ENCODE measurements around the gene TOMM40L. TPM values are rescaled to one million over a fixed set of nuclear protein-coding genes. Genes with fewer than 3 reads are reported as not detected.

The TOMM40L gene
- total RNA-seq, 2 donors from 2014 or later: 1.8 to 8.9 TPM

DNA sequence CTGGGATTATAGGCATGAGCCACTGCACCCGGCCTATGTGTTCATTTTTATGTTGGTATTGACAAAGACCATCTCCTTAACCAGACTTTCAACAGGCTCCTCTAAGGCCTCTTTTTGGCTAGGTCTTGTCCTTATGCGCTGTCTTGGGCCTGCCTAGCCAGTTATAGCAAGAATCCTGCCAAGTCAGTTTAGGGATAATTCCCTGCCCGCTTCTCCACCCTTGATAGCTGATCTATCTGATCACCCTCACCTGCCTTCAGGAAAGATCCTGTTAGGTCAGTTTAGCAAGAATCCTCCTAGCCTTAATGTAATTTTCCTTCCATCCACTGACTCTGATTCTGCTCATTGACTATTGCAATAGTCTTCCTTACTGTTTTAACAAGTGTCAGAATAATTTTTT is 46.2 kb upstream of the TOMM40L start:
- TF ChIP-seq POLR2A (IDR thresholded peaks at IDR 0.05): no peak
- TF ChIP-seq, protein P1, sequence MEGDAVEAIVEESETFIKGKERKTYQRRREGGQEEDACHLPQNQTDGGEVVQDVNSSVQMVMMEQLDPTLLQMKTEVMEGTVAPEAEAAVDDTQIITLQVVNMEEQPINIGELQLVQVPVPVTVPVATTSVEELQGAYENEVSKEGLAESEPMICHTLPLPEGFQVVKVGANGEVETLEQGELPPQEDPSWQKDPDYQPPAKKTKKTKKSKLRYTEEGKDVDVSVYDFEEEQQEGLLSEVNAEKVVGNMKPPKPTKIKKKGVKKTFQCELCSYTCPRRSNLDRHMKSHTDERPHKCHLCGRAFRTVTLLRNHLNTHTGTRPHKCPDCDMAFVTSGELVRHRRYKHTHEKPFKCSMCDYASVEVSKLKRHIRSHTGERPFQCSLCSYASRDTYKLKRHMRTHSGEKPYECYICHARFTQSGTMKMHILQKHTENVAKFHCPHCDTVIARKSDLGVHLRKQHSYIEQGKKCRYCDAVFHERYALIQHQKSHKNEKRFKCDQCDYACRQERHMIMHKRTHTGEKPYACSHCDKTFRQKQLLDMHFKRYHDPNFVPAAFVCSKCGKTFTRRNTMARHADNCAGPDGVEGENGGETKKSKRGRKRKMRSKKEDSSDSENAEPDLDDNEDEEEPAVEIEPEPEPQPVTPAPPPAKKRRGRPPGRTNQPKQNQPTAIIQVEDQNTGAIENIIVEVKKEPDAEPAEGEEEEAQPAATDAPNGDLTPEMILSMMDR (IDR thresholded peaks at IDR 0.05): no peak
- Histone ChIP-seq H3K9me3 (no peaks in the 10 kb centered on the region), H3K4me1 (peaks cover 26% of the 10 kb centered on the region), H3K27ac (no peak overlapping the region), H3K36me3 (replicated peaks in 1 of 2; ENCODE audit: insufficient read depth in 1 of 2, low read depth in 2 of 2) (peaks cover 0 to under 1% of the 10 kb centered on the region in 2 donors), H3K27me3 (no peaks in the 10 kb centered on the region), H3K4me3 (no peak overlapping the region)
- DNase-seq: no peak
- WGBS, 2 donors: 83 to 89% methylated on average over 3 of the region's 3 CpGs
- intact Hi-C loops (cut with DNase I): no loop called here
- ATAC-seq: no peak

DNA sequence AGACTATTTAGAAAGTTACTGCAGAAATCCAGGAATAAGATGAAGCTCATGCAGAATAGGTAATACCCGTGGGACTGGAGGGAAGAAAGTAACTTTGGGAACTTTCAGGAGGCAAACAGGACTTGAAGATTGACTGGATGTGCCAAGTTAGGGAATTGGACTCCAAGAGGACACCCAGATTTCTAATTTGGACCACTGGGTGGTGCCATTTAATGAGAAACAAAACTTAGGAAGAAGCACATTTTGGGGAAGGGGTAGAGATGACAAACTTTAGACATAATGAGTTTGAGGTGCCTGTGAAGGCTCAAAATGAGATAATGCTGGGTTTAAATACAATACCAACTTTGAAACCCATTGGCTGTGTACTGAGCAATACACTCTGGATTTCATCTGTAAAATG is 45.2 kb upstream of the TOMM40L start:
- ATAC-seq (no peak), DNase-seq (no peak)
- H3K9me3 ChIP-seq: no peaks in the 10 kb centered on the region
- H3K36me3 ChIP-seq (replicated peaks in 1 of 2; ENCODE audit: insufficient read depth in 1 of 2, low read depth in 2 of 2): no peaks in the 10 kb centered on the region
- peaks cover 21% of the 10 kb centered on the region for H3K4me1 ChIP-seq
- H3K27ac ChIP-seq: no peak overlapping the region
- H3K4me3 ChIP-seq: no peak overlapping the region
- WGBS, 2 donors: 30 to 64% methylated on average over 1 of the region's 1 CpG
- no peaks in the 10 kb centered on the region for H3K27me3 ChIP-seq
- TF ChIP-seq POLR2A (IDR thresholded peaks at IDR 0.05): no peak
- TF ChIP-seq, protein P1 (IDR thresholded peaks at IDR 0.05): peak in 2 of 7 experiments; percentile 4 to 26
- intact Hi-C loops (cut with DNase I): no loop called here

DNA sequence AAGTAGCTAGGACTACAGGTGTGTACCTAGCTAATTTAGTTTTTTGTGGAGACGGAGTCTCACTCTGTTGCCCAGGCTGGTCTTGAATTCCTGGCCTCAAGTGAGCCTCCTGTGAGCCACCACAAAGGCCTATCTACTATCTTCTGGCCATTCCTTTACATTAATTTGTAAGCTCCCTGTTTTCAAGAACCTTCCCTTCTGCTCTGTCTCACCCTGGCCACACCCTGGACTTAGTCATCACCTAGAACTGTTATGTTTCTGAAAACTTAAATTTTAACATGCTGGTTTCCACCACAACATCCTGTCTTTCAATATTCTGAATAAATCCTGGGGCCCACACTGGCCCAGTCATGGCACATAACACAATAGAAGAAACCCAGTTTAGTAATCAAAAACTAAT is 43.6 kb upstream of the TOMM40L start:
- Histone ChIP-seq H3K36me3 (replicated peaks in 1 of 2; ENCODE audit: insufficient read depth in 1 of 2, low read depth in 2 of 2) (no peaks in the 10 kb centered on the region), H3K27me3 (no peaks in the 10 kb centered on the region), H3K27ac (no peak overlapping the region), H3K4me3 (no peak overlapping the region), H3K9me3 (no peaks in the 10 kb centered on the region), H3K4me1 (peaks cover 9% of the 10 kb centered on the region)
- DNase-seq (no peak), ATAC-seq (no peak)
- no peak for TF ChIP-seq POLR2A (IDR thresholded peaks at IDR 0.05)
- TF ChIP-seq, protein P1 (IDR thresholded peaks at IDR 0.05): no peak
- WGBS, 2 donors: 69 to 88% methylated on average over 1 of the region's 1 CpG
- intact Hi-C loops (cut with DNase I): no loop called here

DNA sequence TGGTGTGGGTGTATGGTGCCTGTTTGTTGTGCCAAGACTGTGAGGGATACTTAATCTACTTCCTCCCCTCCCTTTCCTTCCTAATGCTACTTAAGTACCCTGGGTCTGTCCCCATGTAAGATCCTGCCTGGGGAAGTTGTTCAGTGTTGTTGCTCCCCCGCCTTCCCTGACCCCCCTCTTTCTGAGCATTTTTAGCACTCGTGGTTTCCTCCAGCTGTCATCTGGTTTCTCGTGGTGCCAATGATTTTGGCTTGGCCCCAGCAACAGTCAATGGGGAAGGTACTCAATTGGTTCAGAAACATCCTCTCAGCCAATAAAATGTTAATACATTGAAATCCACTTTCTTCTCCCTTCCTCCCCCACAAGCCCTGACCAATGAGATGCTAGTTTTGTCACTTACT is 40.6 kb upstream of the TOMM40L start:
- WGBS, 2 donors: 15 to 26% methylated on average over 3 of the region's 3 CpGs
- H3K27ac ChIP-seq: peak overlapping the region in 1 of 4 donors; percentile 69
- no peaks in the 10 kb centered on the region for H3K9me3 ChIP-seq
- H3K4me3 ChIP-seq: no peak overlapping the region
- H3K27me3 ChIP-seq: no peaks in the 10 kb centered on the region
- peak; percentile 54 for ATAC-seq
- H3K36me3 ChIP-seq (replicated peaks in 1 of 2; ENCODE audit: insufficient read depth in 1 of 2, low read depth in 2 of 2): no peaks in the 10 kb centered on the region
- DNase-seq: peak in 3 of 4 donors; percentile 51 to 82 (median 56)
- intact Hi-C loops (cut with DNase I): no loop called here
- TF ChIP-seq, protein P1 (IDR thresholded peaks at IDR 0.05): no peak
- peak in 1 of 3 donors; percentile 13 for TF ChIP-seq POLR2A (IDR thresholded peaks at IDR 0.05)
- no peaks in the 10 kb centered on the region for H3K4me1 ChIP-seq

DNA sequence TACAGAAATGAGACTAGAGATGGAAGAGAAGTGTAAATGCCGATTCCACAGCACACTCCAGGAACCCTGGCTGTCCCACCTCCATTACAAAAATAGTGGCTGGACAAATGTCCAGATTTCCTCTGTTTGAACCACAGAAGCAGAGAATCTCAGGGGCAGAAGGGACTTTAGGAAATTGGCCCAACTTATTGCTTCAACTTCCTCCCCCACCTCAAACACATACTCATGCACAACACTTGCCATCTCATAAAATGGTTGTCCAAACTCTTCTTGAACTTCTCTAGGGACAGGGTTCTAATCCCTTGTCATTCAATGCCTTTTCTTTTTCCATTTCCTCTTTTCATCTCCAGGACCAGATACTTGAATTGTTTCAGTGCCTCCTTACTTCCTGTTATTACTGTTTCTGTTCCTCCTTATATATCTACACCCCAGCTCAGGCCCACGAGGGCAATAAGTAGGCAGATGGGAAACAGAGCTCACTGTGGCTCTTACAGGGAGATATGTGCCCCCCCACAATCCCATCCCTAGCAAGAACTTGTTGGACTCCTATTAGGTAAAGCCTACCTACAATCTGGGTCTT is 40.0 kb upstream of the TOMM40L start:
- ATAC-seq (no peak), DNase-seq (peak in 1 of 4 donors; percentile 41)
- Histone ChIP-seq H3K9me3 (no peaks in the 10 kb centered on the region), H3K4me3 (no peak overlapping the region), H3K27ac (peak overlapping the region in 2 of 4 donors; percentile 10 to 69), H3K36me3 (replicated peaks in 1 of 2; ENCODE audit: insufficient read depth in 1 of 2, low read depth in 2 of 2) (no peaks in the 10 kb centered on the region), H3K27me3 (no peaks in the 10 kb centered on the region), H3K4me1 (no peaks in the 10 kb centered on the region)
- WGBS, 2 donors: 25 to 28% methylated on average over 2 of the region's 2 CpGs
- intact Hi-C loops (cut with DNase I): no loop called here
- TF ChIP-seq POLR2A (IDR thresholded peaks at IDR 0.05): peak in 1 of 3 donors; percentile 0
- TF ChIP-seq, protein P1 (IDR thresholded peaks at IDR 0.05): no peak
